Measurements from ENCODE around the gene CD79B. TPM values are rescaled to one million over a fixed set of nuclear protein-coding genes. Genes with fewer than 3 reads are reported as not detected.

The CD79B gene
- total RNA-seq, 1 donor from 2014 or later = not detected

- H3K4me1 ChIP-seq = peaks cover 23% of the 10 kb centered on the region
- DNase-seq (ENCODE audit: low spot score) = no peak
- Mint-ChIP-seq H3K36me3 (no peaks in the 10 kb centered on the region), H3K27me3 (ENCODE audit: insufficient read depth, low read depth) (peaks cover 6% of the 10 kb centered on the region), H3K27ac (no peak overlapping the region), H3K4me1 (peaks cover 12% of the 10 kb centered on the region), H3K4me3 (peak overlapping the region; percentile 15), H3K9me3 (no peaks in the 10 kb centered on the region)
- no peak overlapping the region for H3K27ac ChIP-seq
- TF ChIP-seq EZH2 (IDR thresholded peaks at IDR 0.05) = no peak
- TF ChIP-seq CTCF (IDR thresholded peaks at IDR 0.05) = no peak
- TF ChIP-seq EZH2phosphoT487 (IDR thresholded peaks at IDR 0.05) = no peak
- H3K9ac ChIP-seq = no peak overlapping the region
- no peaks in the 10 kb centered on the region for H4K20me1 ChIP-seq (ENCODE audit: low read depth)
- H3K4me3 ChIP-seq = peak overlapping the region; percentile 4
- peak overlapping the region; percentile 63 for H2AFZ ChIP-seq (replicated peaks)
- peaks cover 17% of the 10 kb centered on the region for H3F3A ChIP-seq (ENCODE audit: low read depth)
- H3K4me2 ChIP-seq = peak overlapping the region; percentile 39
- no peaks in the 10 kb centered on the region for H3K9me3 ChIP-seq (ENCODE audit: low read depth)
- H3K79me2 ChIP-seq (ENCODE audit: low read depth) = no peaks in the 10 kb centered on the region
- no peaks in the 10 kb centered on the region for H3K36me3 ChIP-seq
- H3K27me3 ChIP-seq = no peaks in the 10 kb centered on the region
Measured at GRCh38 chr17:63962298-63962744, 30.2 kb upstream of the CD79B start.

- H3K9me3 Mint-ChIP-seq = no peaks in the 10 kb centered on the region
Measured at GRCh38 chr17:63961355-63962212, 29.5 kb upstream of the CD79B start.

GRCh38 chr17:63960430-63960829, 28.3 kb upstream of the CD79B start:
- H3K4me1 ChIP-seq = peaks cover 23% of the 10 kb centered on the region
- no peaks in the 10 kb centered on the region for H3K9me3 Mint-ChIP-seq
- peaks cover 17% of the 10 kb centered on the region for H3F3A ChIP-seq (ENCODE audit: low read depth)
- peak overlapping the region; percentile 78 for H3K4me2 ChIP-seq
- H3K9ac ChIP-seq = no peak overlapping the region
- no peak overlapping the region for H3K27ac ChIP-seq
- H3K27me3 ChIP-seq = no peaks in the 10 kb centered on the region
- DNase-seq (ENCODE audit: low spot score) = peak; percentile 68
- H3K4me3 Mint-ChIP-seq = no peak overlapping the region
- H3K4me3 ChIP-seq = peak overlapping the region; percentile 35
- H2AFZ ChIP-seq (replicated peaks) = no peak overlapping the region
- H3K27me3 Mint-ChIP-seq (ENCODE audit: insufficient read depth, low read depth) = peaks cover 6% of the 10 kb centered on the region
- no peaks in the 10 kb centered on the region for H4K20me1 ChIP-seq (ENCODE audit: low read depth)
- H3K36me3 ChIP-seq = no peaks in the 10 kb centered on the region
- peaks cover 13% of the 10 kb centered on the region for H3K4me1 Mint-ChIP-seq
- no peak overlapping the region for H3K27ac Mint-ChIP-seq
- no peaks in the 10 kb centered on the region for H3K79me2 ChIP-seq (ENCODE audit: low read depth)
- H3K36me3 Mint-ChIP-seq = no peaks in the 10 kb centered on the region
- TF ChIP-seq EZH2 (IDR thresholded peaks at IDR 0.05) (no peak), EZH2phosphoT487 (IDR thresholded peaks at IDR 0.05) (no peak), CTCF (IDR thresholded peaks at IDR 0.05) (no peak)
- H3K9me3 ChIP-seq (ENCODE audit: low read depth) = no peaks in the 10 kb centered on the region

More at GRCh38 chr17:63961355-63962212, 29.5 kb upstream of the CD79B start:
- peak; percentile 98 for DNase-seq (ENCODE audit: low spot score)
- H3K27me3 ChIP-seq = no peaks in the 10 kb centered on the region
- Mint-ChIP-seq H3K4me3 (peak overlapping the region; percentile 67), H3K36me3 (no peaks in the 10 kb centered on the region), H3K27ac (no peak overlapping the region), H3K4me1 (peaks cover 12% of the 10 kb centered on the region), H3K27me3 (ENCODE audit: insufficient read depth, low read depth) (peaks cover 6% of the 10 kb centered on the region)
- peaks cover 17% of the 10 kb centered on the region for H3F3A ChIP-seq (ENCODE audit: low read depth)
- H3K4me3 ChIP-seq = peak overlapping the region; percentile 35
- H3K27ac ChIP-seq = no peak overlapping the region
- H3K9me3 ChIP-seq (ENCODE audit: low read depth) = no peaks in the 10 kb centered on the region
- H3K79me2 ChIP-seq (ENCODE audit: low read depth) = no peaks in the 10 kb centered on the region
- peaks cover 23% of the 10 kb centered on the region for H3K4me1 ChIP-seq
- H3K9ac ChIP-seq = no peak overlapping the region
- no peak for TF ChIP-seq EZH2phosphoT487 (IDR thresholded peaks at IDR 0.05)
- no peak for TF ChIP-seq EZH2 (IDR thresholded peaks at IDR 0.05)
- no peak for TF ChIP-seq CTCF (IDR thresholded peaks at IDR 0.05)
- H3K4me2 ChIP-seq = peak overlapping the region; percentile 78
- H2AFZ ChIP-seq (replicated peaks) = peak overlapping the region; percentile 63
- no peaks in the 10 kb centered on the region for H3K36me3 ChIP-seq
- no peaks in the 10 kb centered on the region for H4K20me1 ChIP-seq (ENCODE audit: low read depth)

All from neural progenitor cell (in vitro differentiated cells).